SK-N-SH (cell line): ENCODE data around the gene USP48.

Source experiments
- EZH2phosphoT487 ChIP-seq: fragments of 200-600 bp; sonication (generic); IDR thresholded peaks from 2 replicates; pipeline ENCODE4 v1.6.1; 2017; ENCODE audit warnings: low read depth, mixed run types, mild to moderate bottlenecking, antibody characterized with exemption, moderate library complexity, borderline replicate concordance
- GABPA ChIP-seq: IDR thresholded peaks from 2 replicates; pipeline ENCODE4 v1.4.0; 2012; ENCODE audit warnings: low read depth, mild to moderate bottlenecking
- NFIC ChIP-seq: IDR thresholded peaks from 2 replicates; pipeline ENCODE4 v1.4.0; 2012; ENCODE audit warnings: borderline replicate concordance
- POLR2AphosphoS5 ChIP-seq: IDR thresholded peaks from 2 replicates; pipeline ENCODE4 v1.6.1; 2012; ENCODE audit warnings: low read depth, low read length
- TAF1 ChIP-seq: IDR thresholded peaks from 2 replicates; pipeline ENCODE4 v1.6.1; 2012; ENCODE audit warnings: low read depth, mild to moderate bottlenecking, low read length, moderate library complexity, borderline replicate concordance
- TF ChIP-seq, protein P1 (sequence below): fragments of 200-600 bp; sonication (generic); IDR thresholded peaks from 2 replicates; pipeline ENCODE4 v1.6.1; 2017; ENCODE audit warnings: antibody characterized with exemption, mild to moderate bottlenecking, moderate library complexity

GRCh38 chr1:21639594-21640041, 143.3 kb downstream of the USP48 start:
- no peak for TF ChIP-seq POLR2AphosphoS5
- TF ChIP-seq, protein P1, sequence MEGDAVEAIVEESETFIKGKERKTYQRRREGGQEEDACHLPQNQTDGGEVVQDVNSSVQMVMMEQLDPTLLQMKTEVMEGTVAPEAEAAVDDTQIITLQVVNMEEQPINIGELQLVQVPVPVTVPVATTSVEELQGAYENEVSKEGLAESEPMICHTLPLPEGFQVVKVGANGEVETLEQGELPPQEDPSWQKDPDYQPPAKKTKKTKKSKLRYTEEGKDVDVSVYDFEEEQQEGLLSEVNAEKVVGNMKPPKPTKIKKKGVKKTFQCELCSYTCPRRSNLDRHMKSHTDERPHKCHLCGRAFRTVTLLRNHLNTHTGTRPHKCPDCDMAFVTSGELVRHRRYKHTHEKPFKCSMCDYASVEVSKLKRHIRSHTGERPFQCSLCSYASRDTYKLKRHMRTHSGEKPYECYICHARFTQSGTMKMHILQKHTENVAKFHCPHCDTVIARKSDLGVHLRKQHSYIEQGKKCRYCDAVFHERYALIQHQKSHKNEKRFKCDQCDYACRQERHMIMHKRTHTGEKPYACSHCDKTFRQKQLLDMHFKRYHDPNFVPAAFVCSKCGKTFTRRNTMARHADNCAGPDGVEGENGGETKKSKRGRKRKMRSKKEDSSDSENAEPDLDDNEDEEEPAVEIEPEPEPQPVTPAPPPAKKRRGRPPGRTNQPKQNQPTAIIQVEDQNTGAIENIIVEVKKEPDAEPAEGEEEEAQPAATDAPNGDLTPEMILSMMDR: no peak
- TF ChIP-seq NFIC: no peak
- no peak for TF ChIP-seq GABPA
- TF ChIP-seq EZH2phosphoT487: no peak
- TF ChIP-seq TAF1: no peak
